ENCODE data around the gene PURB.

GRCh38 chr7:44849259-44849884 is 36.0 kb downstream of the PURB start:
- no peak for TF ChIP-seq CTCF (IDR thresholded peaks at IDR 0.05; ENCODE audit: low read length)
- no peak for TF ChIP-seq EZH2 (optimal IDR thresholded peaks at IDR 0.05; ENCODE audit: low read depth, low read length)
